ENCODE measurements around the gene IGSF9B.

DNA sequence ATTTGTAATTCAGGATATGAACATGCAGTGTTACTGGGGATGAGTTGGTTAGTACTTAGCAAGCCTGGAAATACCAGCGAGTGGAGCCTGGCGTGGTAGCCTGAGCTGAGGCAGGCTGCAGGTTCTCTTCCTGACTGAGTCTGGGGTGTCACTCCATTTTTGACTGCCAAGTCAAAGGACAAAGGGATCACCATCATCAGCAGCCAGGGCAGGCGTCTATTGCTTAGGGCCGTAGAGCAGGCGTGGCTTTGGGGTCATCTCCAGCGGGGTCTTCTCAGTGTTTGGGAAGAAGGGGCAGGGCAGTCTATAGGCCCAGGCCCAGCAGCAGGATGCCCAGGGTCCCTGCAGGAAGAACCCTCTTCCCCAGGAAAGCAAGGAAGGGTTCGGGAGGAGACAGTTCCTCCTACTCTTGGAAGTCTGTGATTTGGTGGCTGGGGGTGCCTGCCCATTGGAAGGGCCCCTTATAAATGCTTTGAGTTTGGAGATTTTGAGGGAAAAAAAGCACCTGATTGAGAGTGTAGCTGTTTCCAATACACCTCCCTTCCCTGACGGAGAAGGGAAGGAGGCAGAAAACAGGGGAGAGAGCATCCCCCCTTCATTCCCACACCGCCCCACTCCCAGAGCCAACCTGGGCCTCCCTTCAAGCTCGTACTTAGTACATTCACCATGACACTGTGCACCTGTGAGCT is 60.0 kb downstream of the IGSF9B start:
- TF ChIP-seq CTCF (IDR thresholded peaks at IDR 0.05) (no peak), POLR2A (IDR thresholded peaks at IDR 0.05) (no peak), EP300 (IDR thresholded peaks at IDR 0.05) (no peak)
